BE2C (cell line): ENCODE measurements around the gene PEPD.

Experiments used
- DNase-seq: peaks from one replicate; pipeline ENCODE4 v3.0.0-alpha.2; 2020
- H3K27me3 ChIP-seq: fragments of 250-450 bp; sonication (Bioruptor Pico); 2 replicates; pipeline ENCODE4 v1.5.1; 2020; ENCODE audit warnings: mild to moderate bottlenecking
- H3K36me3 ChIP-seq: fragments of 250-450 bp; sonication (Bioruptor Pico); 2 replicates; pipeline ENCODE4 v1.5.1; 2020; ENCODE audit warnings: mild to moderate bottlenecking
- H3K4me1 ChIP-seq: fragments of 250-450 bp; sonication (Bioruptor Pico); 2 replicates; pipeline ENCODE4 v1.5.1; 2020
- H3K4me3 ChIP-seq: 2 replicates; pipeline ENCODE4 v1.5.1; 2011; ENCODE audit warnings: low read depth, low read length
- H3K9me3 ChIP-seq: fragments of 250-450 bp; sonication (Bioruptor Pico); 2 replicates; pipeline ENCODE4 v1.5.1; 2020
- CTCF ChIP-seq: IDR thresholded peaks from 2 replicates; pipeline ENCODE4 v1.5.1; 2012; ENCODE audit warnings: mild to moderate bottlenecking, low read depth, low read length

Gene PEPD

GRCh38 chr19:33386361-33386858 lies 135.2 kb downstream of the PEPD start:
- peaks cover 14% of the 10 kb centered on the region for H3K4me1 ChIP-seq
- no peak for DNase-seq
- H3K36me3 ChIP-seq, result peaks cover 33% of the 10 kb centered on the region
- H3K9me3 ChIP-seq, result no peaks in the 10 kb centered on the region; the same call in 1 of the 2 replicates
- H3K27me3 ChIP-seq, result no peaks in the 10 kb centered on the region
- no peak overlapping the region for H3K4me3 ChIP-seq
- TF ChIP-seq CTCF, result no peak

- no peak for DNase-seq
- Histone ChIP-seq H3K9me3 (no peaks in the 10 kb centered on the region; the same call in 1 of the 2 replicates), H3K4me1 (peaks cover 17% of the 10 kb centered on the region), H3K36me3 (peaks cover 37% of the 10 kb centered on the region), H3K27me3 (no peaks in the 10 kb centered on the region), H3K4me3 (no peak overlapping the region)
- TF ChIP-seq CTCF, result no peak
Measured at GRCh38 chr19:33385956-33386355, 135.6 kb downstream of the PEPD start.

GRCh38 chr19:33384983-33385382 lies 136.6 kb downstream of the PEPD start:
- Histone ChIP-seq H3K36me3 (peaks cover 45% of the 10 kb centered on the region), H3K27me3 (no peaks in the 10 kb centered on the region), H3K4me1 (peaks cover 12% of the 10 kb centered on the region), H3K4me3 (no peak overlapping the region), H3K9me3 (no peaks in the 10 kb centered on the region; the same call in 1 of the 2 replicates)
- TF ChIP-seq CTCF, result no peak
- no peak for DNase-seq

- H3K4me3 ChIP-seq, result no peak overlapping the region
- DNase-seq, result no peak
- H3K27me3 ChIP-seq, result no peaks in the 10 kb centered on the region
- H3K4me1 ChIP-seq, result peaks cover 12% of the 10 kb centered on the region
- TF ChIP-seq CTCF, result no peak
- peaks cover 53% of the 10 kb centered on the region for H3K36me3 ChIP-seq
- no peaks in the 10 kb centered on the region; the same call in 1 of the 2 replicates for H3K9me3 ChIP-seq
Measured at GRCh38 chr19:33383720-33384292, 137.8 kb downstream of the PEPD start.

GRCh38 chr19:33382982-33383381 lies 138.6 kb downstream of the PEPD start:
- H3K9me3 ChIP-seq, result no peaks in the 10 kb centered on the region; the same call in 1 of the 2 replicates
- H3K27me3 ChIP-seq, result no peaks in the 10 kb centered on the region
- H3K4me1 ChIP-seq, result peaks cover 11% of the 10 kb centered on the region
- no peak for DNase-seq
- H3K4me3 ChIP-seq, result no peak overlapping the region
- TF ChIP-seq CTCF, result no peak
- H3K36me3 ChIP-seq, result peaks cover 51% of the 10 kb centered on the region

GRCh38 chr19:33382006-33382405 lies 139.6 kb downstream of the PEPD start:
- H3K36me3 ChIP-seq, result peaks cover 41% of the 10 kb centered on the region
- no peak for DNase-seq
- H3K9me3 ChIP-seq, result no peaks in the 10 kb centered on the region; the same call in 1 of the 2 replicates
- TF ChIP-seq CTCF, result no peak
- no peak overlapping the region for H3K4me3 ChIP-seq
- peaks cover 16% of the 10 kb centered on the region for H3K4me1 ChIP-seq
- no peaks in the 10 kb centered on the region for H3K27me3 ChIP-seq
